Measurements from ENCODE around the gene SPOPL.
"Not testable (repeated sequence)": the region's sequence is repeated elsewhere in the genome, so short reads cannot be mapped to it uniquely, and the experiment has no call there.

Gene SPOPL

GRCh38 chr2:138531913-138532312, 30.3 kb downstream of the SPOPL start:
- DNase-seq, result no peak

GRCh38 chr2:138534791-138535190, 33.2 kb downstream of the SPOPL start:
- DNase-seq, result no peak

GRCh38 chr2:138536302-138536701, 34.7 kb downstream of the SPOPL start:
- peak in 2 of 3 experiments; percentile 27 to 69 for DNase-seq

- no peak for DNase-seq
Measured at GRCh38 chr2:138536740-138537139, 35.2 kb downstream of the SPOPL start.

- DNase-seq, result no peak
Measured at GRCh38 chr2:138537170-138537915, 35.8 kb downstream of the SPOPL start.

GRCh38 chr2:138544206-138544605, 42.6 kb downstream of the SPOPL start:
- DNase-seq, result not testable (repeated sequence)

GRCh38 chr2:138548796-138549195, 47.2 kb downstream of the SPOPL start:
- no peak for DNase-seq

- no peak for DNase-seq
Measured at GRCh38 chr2:138550172-138550571, 48.6 kb downstream of the SPOPL start.

GRCh38 chr2:138550670-138551287, 49.2 kb downstream of the SPOPL start:
- DNase-seq, result no peak

GRCh38 chr2:138554123-138554522, 52.6 kb downstream of the SPOPL start:
- no peak for DNase-seq

GRCh38 chr2:138559641-138560040, 58.1 kb downstream of the SPOPL start:
- no peak for DNase-seq

GRCh38 chr2:138564586-138565229, 63.1 kb downstream of the SPOPL start:
- peak in 1 of 3 experiments; percentile 9 for DNase-seq

- no peak for DNase-seq
Measured at GRCh38 chr2:138565230-138565598, 63.6 kb downstream of the SPOPL start.

GRCh38 chr2:138572318-138572717, 70.7 kb downstream of the SPOPL start:
- peak in 2 of 3 experiments; percentile 20 to 25 for DNase-seq

GRCh38 chr2:138577066-138577465, 75.5 kb downstream of the SPOPL start:
- no peak for DNase-seq

GRCh38 chr2:138579556-138579955, 78.0 kb downstream of the SPOPL start:
- DNase-seq, result no peak

- DNase-seq, result no peak
Measured at GRCh38 chr2:138581909-138582308, 80.3 kb downstream of the SPOPL start.

- DNase-seq, result no peak
Measured at GRCh38 chr2:138589663-138590062, 88.1 kb downstream of the SPOPL start.

GRCh38 chr2:138596403-138596802, 94.8 kb downstream of the SPOPL start:
- DNase-seq, result no peak

- no peak for DNase-seq
Measured at GRCh38 chr2:138600732-138601457, 99.3 kb downstream of the SPOPL start.

GRCh38 chr2:138601458-138602165, 100.0 kb downstream of the SPOPL start:
- DNase-seq, result no peak

- DNase-seq, result peak in 2 of 3 experiments; percentile 1 to 40
Measured at GRCh38 chr2:138602166-138602460, 100.5 kb downstream of the SPOPL start.

GRCh38 chr2:138607746-138608145, 106.2 kb downstream of the SPOPL start:
- no peak for DNase-seq
